Measurements from ENCODE around the gene CELF1.
"Not testable (repeated sequence)": the region's sequence is repeated elsewhere in the genome, so short reads cannot be mapped to it uniquely, and the experiment has no call there.

CELF1 gene

GRCh38 chr11:47573321-47573720, 20.4 kb upstream of the CELF1 start:
- DNase-seq (ENCODE audit: low read depth), result no peak

- DNase-seq (ENCODE audit: low read depth), result no peak
Measured at GRCh38 chr11:47572715-47573255, 19.9 kb upstream of the CELF1 start.

GRCh38 chr11:47571895-47572294, 19.0 kb upstream of the CELF1 start:
- DNase-seq (ENCODE audit: low read depth), result no peak

- DNase-seq (ENCODE audit: low read depth), result no peak
Measured at GRCh38 chr11:47571357-47571729, 18.4 kb upstream of the CELF1 start.

- no peak for DNase-seq (ENCODE audit: low read depth)
Measured at GRCh38 chr11:47570651-47571356, 17.9 kb upstream of the CELF1 start.

GRCh38 chr11:47569646-47570045, 16.7 kb upstream of the CELF1 start:
- DNase-seq (ENCODE audit: low read depth), result no peak

- DNase-seq (ENCODE audit: low read depth), result no peak
Measured at GRCh38 chr11:47566149-47566698, 13.3 kb upstream of the CELF1 start.

- DNase-seq (ENCODE audit: low read depth), result no peak
Measured at GRCh38 chr11:47565340-47566148, 12.6 kb upstream of the CELF1 start, which contains the start of gene PTPMT1. TSS of gene PTPMT1 (plus strand) at chr11:47565599. CDS start at chr11:47565623, 24 bp downstream.

- no peak for DNase-seq (ENCODE audit: low read depth)
Measured at GRCh38 chr11:47564933-47565339, 12.0 kb upstream of the CELF1 start.

- not testable (repeated sequence) for DNase-seq (ENCODE audit: low read depth)
Measured at GRCh38 chr11:47564366-47564765, 11.4 kb upstream of the CELF1 start.

GRCh38 chr11:47562393-47562792, 9.5 kb upstream of the CELF1 start:
- not testable (repeated sequence) for DNase-seq (ENCODE audit: low read depth)

GRCh38 chr11:47560426-47560825, 7.5 kb upstream of the CELF1 start:
- DNase-seq (ENCODE audit: low read depth), result no peak

- DNase-seq (ENCODE audit: low read depth), result no peak
Measured at GRCh38 chr11:47558695-47559094, 5.8 kb upstream of the CELF1 start.

GRCh38 chr11:47557004-47557403, 4.1 kb upstream of the CELF1 start:
- not testable (repeated sequence) for DNase-seq (ENCODE audit: low read depth)

- no peak for DNase-seq (ENCODE audit: low read depth)
Measured at GRCh38 chr11:47553406-47553743, 443 bp upstream of the CELF1 start.

GRCh38 chr11:47552056-47552565, 821 bp downstream of the CELF1 start:
- DNase-seq (ENCODE audit: low read depth), result no peak

GRCh38 chr11:47551086-47551485, 1.8 kb downstream of the CELF1 start:
- DNase-seq (ENCODE audit: low read depth), result no peak

GRCh38 chr11:47550288-47551047, 2.5 kb downstream of the CELF1 start:
- DNase-seq (ENCODE audit: low read depth), result no peak

- not testable (repeated sequence) for DNase-seq (ENCODE audit: low read depth)
Measured at GRCh38 chr11:47546274-47546673, 6.7 kb downstream of the CELF1 start.

GRCh38 chr11:47545298-47545697, 7.6 kb downstream of the CELF1 start:
- DNase-seq (ENCODE audit: low read depth), result no peak

- no peak for DNase-seq (ENCODE audit: low read depth)
Measured at GRCh38 chr11:47541070-47541469, 11.9 kb downstream of the CELF1 start.

GRCh38 chr11:47539681-47540039, 13.3 kb downstream of the CELF1 start:
- no peak for DNase-seq (ENCODE audit: low read depth)

Measured in non-pigmented ciliary epithelial cell (primary cell).